HG03575 (cell line): ENCODE measurements around the gene FAM9C.
"Not testable (repeated sequence)": the region's sequence is repeated elsewhere in the genome, so short reads cannot be mapped to it uniquely, and the experiment has no call there.

Source experiments
- ATAC-seq: cut with Tn5 transposase; IDR thresholded peaks from one replicate; pipeline ENCODE4 v1.9.1; 2021; ENCODE audit not compliant: unreplicated experiment, insufficient number of reproducible peaks, low FRiP score; ENCODE audit errors: extremely low read depth

Gene FAM9C

DNA sequence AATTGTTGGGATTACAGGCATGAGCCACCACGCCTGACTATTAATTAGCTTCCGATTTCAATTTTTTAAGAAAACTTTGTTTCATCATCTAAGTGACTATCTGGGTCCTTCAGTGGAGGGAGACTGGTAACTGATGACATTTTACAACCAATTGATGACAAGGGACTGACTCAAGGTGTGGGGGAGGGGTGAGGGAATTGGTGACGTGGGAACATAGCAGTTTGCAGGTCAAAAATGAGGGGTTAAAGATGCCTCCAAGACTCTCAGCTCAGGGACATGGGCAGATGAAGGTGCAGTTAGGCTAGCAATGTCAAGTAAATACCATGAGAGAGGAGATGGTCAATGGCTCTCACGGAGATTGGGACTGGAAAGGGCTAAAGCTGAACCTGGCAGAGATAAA, 5.7 kb upstream of the FAM9C start:
- ATAC-seq: no peak

- ATAC-seq: no peak
These were observed 3.9 kb upstream of the FAM9C start for GRCh38 chrX:13048280-13048679.

DNA sequence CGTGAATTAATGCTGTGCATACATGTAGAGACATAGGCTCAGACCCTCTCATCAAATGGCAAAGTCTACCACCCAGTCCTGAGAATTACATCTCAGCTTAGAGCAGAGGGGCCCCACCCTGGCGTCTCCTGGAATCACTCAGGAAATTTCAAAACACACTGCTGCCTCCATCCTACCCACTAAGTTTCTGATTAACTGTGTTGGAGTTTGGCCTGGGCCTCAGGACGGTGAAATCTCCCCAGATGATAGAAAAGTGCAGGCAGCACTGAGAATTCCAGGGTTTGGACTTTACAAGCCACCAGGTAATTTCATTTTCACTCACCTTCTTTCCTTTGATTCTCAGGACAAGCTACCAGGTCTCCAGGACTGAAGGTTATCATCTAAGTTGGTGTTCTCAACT, 3.3 kb upstream of the FAM9C start:
- no peak for ATAC-seq

GRCh38 chrX:13046141-13046855, 1.9 kb upstream of the FAM9C start:
- no peak for ATAC-seq

- ATAC-seq: no peak
These were observed 482 bp downstream of the FAM9C start for GRCh38 chrX:13043938-13044337.

DNA sequence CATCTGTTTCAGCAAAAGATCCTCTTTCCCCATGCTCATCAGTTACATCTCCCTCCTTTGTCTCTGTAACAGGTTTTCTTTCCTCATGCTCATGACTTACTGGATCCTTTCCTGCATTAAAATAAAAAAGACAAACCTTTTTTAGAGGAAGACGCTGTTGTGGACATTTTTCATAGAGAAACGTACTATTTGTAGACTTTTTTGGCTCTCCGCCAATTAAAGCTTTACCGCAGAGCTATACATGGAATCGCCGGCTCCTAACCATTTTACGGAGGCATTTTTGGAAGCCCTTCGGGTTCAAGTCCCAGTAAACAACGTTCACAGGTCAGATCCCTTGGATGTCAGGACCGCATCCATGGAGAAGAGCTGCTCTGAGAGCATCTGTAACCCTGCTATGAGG, 1.3 kb downstream of the FAM9C start:
- no peak for ATAC-seq

DNA sequence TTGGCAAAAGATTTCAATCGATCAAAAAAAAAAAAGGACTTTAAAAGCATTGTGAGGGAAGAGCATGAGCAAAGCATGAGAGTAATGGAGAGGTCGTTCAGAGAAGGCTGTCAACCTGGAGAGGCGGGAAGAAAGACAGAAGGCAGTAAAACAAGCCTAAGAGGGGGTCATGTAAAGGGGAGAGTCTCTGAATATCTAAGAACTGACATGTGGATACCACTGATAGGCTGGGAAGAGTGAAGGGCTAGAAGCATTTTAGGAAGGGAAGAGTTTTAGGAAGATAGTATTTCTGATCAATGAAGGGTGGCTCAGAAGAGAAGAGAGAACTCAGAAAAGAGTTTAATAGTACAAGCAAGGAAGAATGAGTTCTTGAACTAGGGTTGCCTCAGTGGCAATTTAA, 7.5 kb downstream of the FAM9C start:
- ATAC-seq: no peak

DNA sequence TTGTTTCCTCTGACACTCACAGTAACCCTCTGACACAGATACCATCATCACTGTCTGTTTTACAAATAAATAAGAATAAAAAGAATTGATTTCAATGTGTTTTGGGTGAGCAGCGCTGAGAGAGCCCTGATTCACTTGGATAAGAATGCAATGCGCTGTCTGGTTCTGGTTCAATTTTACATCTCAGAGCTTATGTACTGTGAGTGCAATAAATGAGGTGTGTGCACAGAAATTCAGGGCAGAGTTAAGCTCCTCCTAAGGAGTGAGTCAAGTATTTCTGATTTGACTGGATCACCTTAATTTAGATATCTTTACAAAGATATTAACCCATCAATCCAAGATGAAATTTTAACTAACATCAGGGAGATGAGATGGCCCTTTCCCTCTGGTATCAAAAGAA, 11.2 kb downstream of the FAM9C start:
- no peak for ATAC-seq

- no peak for ATAC-seq
These were observed 14.3 kb downstream of the FAM9C start for GRCh38 chrX:13029887-13030771.

DNA sequence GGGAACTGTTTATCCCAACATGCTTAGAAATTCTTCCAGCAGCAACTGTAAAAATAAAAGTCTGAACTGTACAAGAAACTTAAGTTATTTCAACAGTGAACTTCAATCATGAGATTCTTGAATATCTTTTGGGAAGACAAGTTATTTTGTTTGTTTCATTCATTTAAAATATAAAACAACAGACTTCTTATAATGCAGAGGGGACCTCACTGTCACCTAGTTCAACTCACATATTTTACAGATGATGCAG, 14.9 kb downstream of the FAM9C start:
- ATAC-seq: no peak

DNA sequence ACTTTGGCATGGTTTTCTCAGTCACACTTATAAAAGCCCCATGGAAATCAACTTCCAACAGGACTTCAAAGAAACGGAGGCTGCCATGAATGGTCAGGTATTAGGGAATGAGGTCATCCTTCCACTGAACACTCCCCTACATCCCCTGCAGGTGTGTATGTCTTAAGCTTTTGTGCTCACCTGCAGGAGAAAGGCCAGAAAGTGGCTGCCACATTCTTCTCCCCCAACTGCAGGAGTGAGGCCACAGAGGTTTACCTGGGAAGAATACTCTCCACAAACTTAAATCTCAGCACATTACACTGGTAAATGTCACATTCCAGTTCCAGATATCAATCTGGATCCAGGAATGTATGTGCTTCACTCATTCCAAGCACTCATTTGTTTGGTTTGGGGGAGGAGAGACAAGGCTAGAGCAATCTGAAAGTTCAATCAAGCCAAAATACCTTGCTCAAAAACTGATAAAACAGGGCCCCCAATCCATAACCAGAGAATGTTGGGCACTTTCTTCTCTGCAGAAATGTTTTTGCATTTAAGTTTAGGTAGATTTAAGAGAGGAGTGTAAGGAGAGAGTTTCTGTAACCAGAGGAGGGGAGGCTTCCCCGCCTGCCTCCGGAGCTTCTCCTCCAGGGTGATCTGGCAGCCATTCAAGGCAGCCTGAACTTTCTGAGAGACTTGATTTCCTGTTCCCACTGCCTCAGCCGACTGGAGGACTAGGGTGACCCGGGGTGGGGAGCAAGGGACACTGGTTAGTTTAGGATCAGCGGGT, 15.4 kb downstream of the FAM9C start:
- no peak for ATAC-seq

DNA sequence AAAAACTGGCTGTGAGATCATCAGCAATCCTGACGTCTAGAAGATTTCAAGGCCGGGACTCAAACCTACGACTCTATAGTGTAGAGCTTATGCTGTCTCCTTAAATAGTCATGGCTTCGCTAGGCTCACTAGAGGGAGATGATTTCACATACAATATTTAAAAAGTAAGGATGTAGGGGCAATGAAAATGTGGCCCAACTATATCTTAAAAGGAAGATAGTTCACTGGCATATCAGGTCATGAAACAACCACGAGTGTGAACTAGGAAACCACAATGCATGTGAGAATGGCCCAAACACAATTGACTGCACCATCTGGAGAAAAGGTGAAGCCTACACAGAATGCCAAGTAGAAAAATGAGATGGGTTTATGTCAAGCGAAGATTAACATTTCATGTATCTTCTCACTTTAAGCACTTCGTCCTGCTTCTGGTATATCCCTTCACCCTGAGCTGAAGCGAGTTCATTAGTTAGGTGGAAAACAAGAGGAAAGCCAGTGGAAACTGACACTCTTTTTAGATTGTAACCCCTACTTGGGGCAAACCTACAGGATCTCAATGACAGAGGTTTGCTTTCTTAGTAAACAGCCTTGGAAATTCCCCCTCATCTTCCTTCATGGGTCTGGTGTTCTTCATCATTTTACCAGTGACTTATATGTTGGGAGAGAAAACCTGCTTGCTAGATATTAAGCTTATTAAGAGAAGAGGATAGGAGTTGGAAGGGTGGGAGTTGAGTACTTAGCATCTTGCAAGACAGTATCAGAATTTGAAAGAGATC, 17.4 kb downstream of the FAM9C start:
- no peak for ATAC-seq

DNA sequence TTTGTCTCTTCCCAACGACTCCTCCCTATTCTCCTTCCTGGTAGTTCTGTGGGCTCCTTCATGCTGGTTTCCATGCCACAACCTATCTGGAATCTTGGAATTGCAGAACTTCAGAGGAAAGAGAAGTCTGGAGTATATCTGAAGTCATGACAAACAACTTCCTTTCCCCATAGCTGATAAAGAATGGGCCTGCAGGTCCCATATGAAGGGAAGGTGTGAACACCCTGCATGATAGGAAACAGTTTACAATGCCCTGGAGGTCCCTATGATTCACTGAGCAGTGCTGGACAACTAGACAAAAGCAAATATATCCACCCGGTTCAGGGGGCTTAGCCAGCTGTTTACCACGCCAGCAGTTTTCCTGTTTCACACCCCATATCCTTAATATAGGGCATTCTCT, 19.4 kb downstream of the FAM9C start:
- ATAC-seq: no peak

DNA sequence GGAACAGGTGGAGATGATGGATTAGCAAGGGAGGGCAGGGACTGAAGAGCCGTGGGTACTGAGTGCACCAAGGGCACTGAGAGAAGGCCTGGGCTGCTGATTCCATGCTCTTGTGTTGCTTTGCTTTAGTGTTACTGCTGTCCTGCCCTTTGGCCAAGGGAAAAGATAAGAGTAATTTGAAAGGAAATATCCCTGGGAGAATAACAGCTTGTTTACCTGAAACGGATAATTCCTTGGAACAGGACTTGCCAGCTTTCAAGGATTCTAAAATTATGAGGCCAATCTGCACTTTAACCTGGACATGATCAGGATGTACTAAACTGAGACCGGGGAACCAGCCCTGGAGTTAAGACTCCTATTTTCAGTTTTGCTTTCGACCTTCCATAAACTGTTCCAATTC, 20.4 kb downstream of the FAM9C start:
- no peak for ATAC-seq

DNA sequence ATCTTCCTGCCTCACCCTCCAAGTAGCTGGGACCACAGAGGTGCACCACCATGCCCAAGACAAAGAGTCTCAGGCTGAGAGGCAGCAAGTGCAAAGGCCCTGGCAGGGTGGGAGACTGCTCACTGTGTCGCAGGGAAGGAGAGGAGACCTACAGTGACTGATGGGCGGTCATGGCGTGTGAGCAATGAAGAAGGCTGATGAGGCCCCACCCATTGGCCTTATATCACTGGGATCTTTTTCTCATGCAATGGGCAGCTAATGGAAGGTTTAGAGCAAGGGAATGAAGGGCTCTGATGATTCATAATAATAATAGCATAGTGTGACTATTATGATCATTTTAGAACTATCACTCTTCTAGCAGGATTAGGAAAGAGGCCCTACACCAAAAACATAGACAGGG, 20.9 kb downstream of the FAM9C start:
- ATAC-seq: no peak

GRCh38 chrX:13022926-13023325, 21.5 kb downstream of the FAM9C start:
- no peak for ATAC-seq

- ATAC-seq: not testable (repeated sequence)
These were observed 27.7 kb downstream of the FAM9C start for GRCh38 chrX:13016731-13017130.

GRCh38 chrX:13015536-13016236, 28.7 kb downstream of the FAM9C start:
- no peak for ATAC-seq
